ENCODE results near the gene PSMB9.
"Not testable (repeated sequence)": the region's sequence is repeated elsewhere in the genome, so short reads cannot be mapped to it uniquely, and the experiment has no call there.

The PSMB9 gene

DNA sequence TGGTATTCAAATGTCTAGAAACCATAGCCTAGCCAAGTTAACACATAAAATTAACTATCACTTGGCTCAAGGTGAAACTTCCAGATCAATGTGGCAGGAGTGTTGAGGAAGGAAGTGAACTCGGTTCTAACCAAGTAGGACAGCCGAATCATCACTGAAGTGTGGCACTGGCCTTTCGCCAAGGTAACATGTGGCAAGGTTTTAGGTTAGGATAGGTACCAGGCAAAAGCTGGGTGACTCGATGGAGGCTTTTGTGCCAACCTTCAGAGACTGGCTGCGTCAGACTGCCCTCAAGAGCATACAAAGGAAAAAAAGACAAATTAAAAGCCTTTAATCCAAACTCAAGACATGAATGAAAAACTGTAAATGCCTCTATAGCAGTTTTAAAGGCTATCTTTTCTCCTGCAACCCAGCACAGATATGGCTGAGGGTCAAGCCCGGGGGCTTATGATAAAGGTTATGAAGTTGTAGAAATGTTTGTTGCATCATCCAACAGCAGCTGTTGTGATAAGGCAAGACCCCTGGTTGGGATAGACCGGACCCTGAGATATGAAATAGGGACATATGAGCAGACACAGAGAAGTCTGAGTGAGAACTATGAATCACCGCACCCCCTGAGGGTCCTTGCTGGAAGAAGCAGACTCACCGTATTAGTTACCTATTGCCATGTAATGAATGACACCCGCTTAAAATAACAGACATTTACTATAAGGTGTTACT, 11.9 kb downstream of the PSMB9 start:
- peak overlapping the region; percentile 36 for H3K27ac Mint-ChIP-seq
- peaks cover 5% of the 10 kb centered on the region for H3K27me3 Mint-ChIP-seq (ENCODE audit: low read depth)
- H3K4me1 Mint-ChIP-seq (ENCODE audit: low read depth), result peaks cover 35% of the 10 kb centered on the region
- H3K36me3 Mint-ChIP-seq (ENCODE audit: low read depth), result peaks cover 19% of the 10 kb centered on the region
- no peaks in the 10 kb centered on the region for H3K9me3 Mint-ChIP-seq
- no peak overlapping the region for H3K4me3 Mint-ChIP-seq

DNA sequence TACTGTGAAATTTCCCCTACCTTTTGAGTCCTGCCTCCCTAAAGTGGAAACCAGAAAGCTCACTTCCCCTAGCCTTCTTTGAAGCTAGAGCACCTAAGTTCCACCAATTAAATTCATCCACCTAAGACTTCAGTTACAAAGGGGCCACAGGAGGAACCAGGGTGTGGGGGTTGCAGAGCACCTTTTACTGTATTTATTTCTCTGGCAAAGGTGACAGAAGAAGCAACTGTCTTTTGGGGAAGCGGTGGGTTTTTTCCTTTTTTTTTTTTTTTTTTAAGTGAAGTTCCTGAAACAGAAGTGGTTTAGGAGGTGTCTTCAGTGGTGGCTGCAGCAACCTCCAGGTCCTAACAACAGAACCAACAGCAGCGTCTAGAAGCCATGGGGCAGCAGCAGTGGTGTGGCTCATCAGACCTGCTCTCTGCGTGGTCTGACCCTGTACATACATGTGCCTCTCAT, 13.1 kb downstream of the PSMB9 start:
- H3K4me3 Mint-ChIP-seq, result peak overlapping the region; percentile 54
- H3K27me3 Mint-ChIP-seq (ENCODE audit: low read depth), result peaks cover 8% of the 10 kb centered on the region
- H3K9me3 Mint-ChIP-seq, result no peaks in the 10 kb centered on the region
- peak overlapping the region; percentile 93 for H3K27ac Mint-ChIP-seq
- H3K4me1 Mint-ChIP-seq (ENCODE audit: low read depth), result peaks cover 35% of the 10 kb centered on the region
- H3K36me3 Mint-ChIP-seq (ENCODE audit: low read depth), result peaks cover 12% of the 10 kb centered on the region

DNA sequence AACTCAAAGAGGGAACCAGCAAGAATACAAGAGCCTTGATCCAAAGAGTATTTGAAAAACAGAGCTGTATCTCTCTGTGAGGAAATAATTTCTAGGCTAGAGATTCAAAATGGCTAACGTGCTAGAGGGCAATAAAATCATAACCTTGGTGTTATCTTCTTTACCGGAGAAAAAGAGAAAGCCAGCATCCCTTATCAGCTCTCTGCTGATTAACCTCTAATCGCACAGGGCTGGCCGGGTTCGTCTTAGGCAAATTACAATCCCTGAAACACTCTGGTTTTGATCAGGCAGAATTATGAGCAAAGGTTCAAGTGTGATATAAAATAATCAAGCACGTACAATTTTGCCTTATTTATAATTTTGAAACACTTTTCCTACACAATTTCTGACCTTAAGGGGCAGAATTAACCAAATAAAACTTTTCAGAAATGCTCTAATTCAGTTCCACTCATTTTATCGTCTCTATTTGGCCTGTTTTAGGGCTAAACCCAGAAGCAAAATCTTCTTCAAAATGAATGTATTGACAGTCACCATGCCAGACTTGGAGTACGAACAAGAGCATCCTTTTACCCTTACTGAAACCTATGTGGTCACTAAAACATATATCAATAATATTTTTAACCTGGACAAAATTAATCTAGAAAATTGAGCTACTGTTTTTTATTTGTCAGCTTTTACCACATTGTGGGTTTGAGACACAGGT, 13.7 kb downstream of the PSMB9 start:
- peaks cover 10% of the 10 kb centered on the region for H3K36me3 Mint-ChIP-seq (ENCODE audit: low read depth)
- peaks cover 35% of the 10 kb centered on the region for H3K4me1 Mint-ChIP-seq (ENCODE audit: low read depth)
- no peaks in the 10 kb centered on the region for H3K9me3 Mint-ChIP-seq
- H3K27me3 Mint-ChIP-seq (ENCODE audit: low read depth), result peaks cover 8% of the 10 kb centered on the region
- H3K27ac Mint-ChIP-seq, result peak overlapping the region; percentile 93
- peak overlapping the region; percentile 15 for H3K4me3 Mint-ChIP-seq

DNA sequence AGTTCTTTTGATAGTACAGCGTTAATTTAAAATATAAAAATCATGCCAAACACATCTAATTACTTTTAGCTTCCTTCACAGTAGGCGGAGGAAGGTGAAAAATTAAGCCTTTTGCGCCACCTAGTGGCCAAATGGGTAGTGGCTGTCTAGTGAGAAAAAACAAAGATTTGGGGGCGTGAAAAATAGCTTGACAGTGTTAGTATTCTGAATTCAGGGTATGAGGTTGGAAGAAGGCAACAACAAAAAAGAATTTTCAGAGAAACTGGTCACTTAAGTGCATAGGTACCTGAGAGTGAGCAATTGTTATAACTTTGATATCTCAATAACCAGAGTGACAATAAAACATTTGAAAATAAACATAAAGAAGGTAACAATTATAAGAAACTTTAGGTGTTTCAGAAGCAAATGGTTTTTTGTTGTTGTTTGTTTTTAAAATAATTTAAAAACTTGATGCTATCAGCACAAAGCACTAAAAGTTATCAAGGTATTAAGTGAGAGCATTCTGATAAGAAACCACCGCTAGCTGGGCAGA, 14.3 kb downstream of the PSMB9 start:
- Mint-ChIP-seq H3K27ac (peak overlapping the region; percentile 93), H3K4me1 (ENCODE audit: low read depth) (peaks cover 31% of the 10 kb centered on the region), H3K4me3 (no peak overlapping the region), H3K27me3 (ENCODE audit: low read depth) (peaks cover 10% of the 10 kb centered on the region), H3K36me3 (ENCODE audit: low read depth) (peaks cover 8% of the 10 kb centered on the region), H3K9me3 (no peaks in the 10 kb centered on the region)

DNA sequence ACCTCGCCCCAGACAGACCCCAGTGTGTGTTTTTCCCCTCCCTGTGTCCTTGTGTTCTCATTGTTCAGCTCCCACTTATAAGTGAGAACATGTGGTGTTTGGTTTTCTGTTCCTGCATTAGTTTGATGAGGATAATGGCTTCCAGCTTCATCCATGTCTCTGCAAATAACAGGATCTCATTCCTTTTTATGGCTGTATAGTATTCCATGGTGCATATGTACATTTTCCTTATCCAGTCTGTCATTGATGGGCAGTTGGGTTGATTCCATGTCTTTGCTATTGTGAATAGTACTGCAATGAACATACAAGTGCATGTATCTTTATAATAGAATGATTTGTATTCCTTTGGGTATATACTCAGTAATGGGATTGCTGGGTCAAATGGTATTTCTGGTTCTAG, 20.0 kb downstream of the PSMB9 start:
- H3K4me3 Mint-ChIP-seq; H3K9me3 Mint-ChIP-seq; H3K27ac Mint-ChIP-seq; H3K4me1 Mint-ChIP-seq (ENCODE audit: low read depth): not testable (repeated sequence)
- peaks cover 17% of the 10 kb centered on the region for H3K27me3 Mint-ChIP-seq (ENCODE audit: low read depth)
- H3K36me3 Mint-ChIP-seq (ENCODE audit: low read depth), result peaks cover 12% of the 10 kb centered on the region

DNA sequence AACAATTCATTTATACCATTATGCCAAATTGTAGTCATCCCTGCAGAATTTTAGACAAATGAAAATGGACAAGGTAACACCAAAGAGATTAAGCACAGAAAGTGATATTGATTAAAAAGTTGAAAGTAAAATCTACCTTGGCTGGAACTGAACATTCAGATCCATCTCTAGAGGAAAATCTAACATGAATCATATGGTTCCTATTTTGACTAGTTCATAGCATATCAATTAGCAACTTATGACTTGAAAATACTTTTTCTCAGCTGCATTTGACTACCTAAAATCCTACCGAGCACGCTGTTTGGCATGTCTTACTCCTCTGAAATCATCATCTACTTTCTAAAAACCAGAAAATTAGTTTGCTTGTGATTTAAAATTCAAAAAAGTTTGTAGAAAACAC, 22.6 kb downstream of the PSMB9 start:
- peaks cover 9% of the 10 kb centered on the region for H3K27me3 Mint-ChIP-seq (ENCODE audit: low read depth)

DNA sequence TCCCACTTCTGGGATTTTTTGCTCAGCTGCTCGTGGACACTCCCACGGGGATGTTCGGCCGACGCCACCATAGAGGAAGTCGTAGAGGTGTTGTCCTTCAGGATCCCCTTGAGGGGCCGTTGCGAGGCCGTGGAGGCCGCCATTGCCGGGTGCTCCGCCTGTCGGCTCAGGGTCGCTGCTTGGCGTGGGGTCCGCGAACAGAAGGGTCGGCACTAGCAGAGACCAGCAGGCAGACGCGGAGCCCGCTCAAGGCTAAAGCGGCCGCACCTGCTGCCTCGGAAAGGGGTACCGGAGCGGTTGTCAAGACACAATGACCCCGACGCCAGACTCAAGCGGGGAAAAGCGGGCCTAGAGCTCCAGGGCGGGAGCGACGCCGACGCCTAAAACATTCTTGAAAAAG, 25.7 kb downstream of the PSMB9 start:
- no peak overlapping the region for H3K4me3 Mint-ChIP-seq
- H3K4me1 Mint-ChIP-seq (ENCODE audit: low read depth), result peaks cover 5% of the 10 kb centered on the region
- H3K36me3 Mint-ChIP-seq (ENCODE audit: low read depth), result peaks cover 19% of the 10 kb centered on the region
- H3K9me3 Mint-ChIP-seq, result no peaks in the 10 kb centered on the region
- H3K27me3 Mint-ChIP-seq (ENCODE audit: low read depth), result no peaks in the 10 kb centered on the region
- H3K27ac Mint-ChIP-seq, result no peak overlapping the region

More for the DNA sequence above, 22.6 kb downstream of the PSMB9 start:
- Mint-ChIP-seq H3K4me1 (ENCODE audit: low read depth) (peaks cover 3% of the 10 kb centered on the region), H3K4me3 (no peak overlapping the region), H3K36me3 (ENCODE audit: low read depth) (peaks cover 24% of the 10 kb centered on the region), H3K27ac (no peak overlapping the region), H3K9me3 (no peaks in the 10 kb centered on the region)

DNA sequence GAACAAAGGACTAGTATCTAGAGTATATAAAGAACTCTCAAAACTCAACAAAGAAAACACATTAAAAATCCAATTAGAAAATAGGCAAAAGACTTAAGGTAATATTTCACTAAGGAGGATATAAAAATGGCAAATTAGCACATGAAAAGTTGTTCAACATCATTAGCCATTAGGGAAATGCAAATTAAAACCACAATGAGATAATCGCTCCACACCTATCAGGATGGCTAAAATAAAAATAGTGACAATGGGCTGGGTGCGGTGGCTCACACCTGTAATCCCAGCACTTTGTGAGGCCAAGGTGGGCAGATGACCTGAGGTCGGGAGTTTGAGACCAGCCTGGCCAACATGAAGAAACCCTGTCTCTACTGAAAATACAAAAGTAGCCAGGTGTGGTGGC, 27.0 kb downstream of the PSMB9 start:
- H3K27me3 Mint-ChIP-seq (ENCODE audit: low read depth); H3K4me3 Mint-ChIP-seq; H3K4me1 Mint-ChIP-seq (ENCODE audit: low read depth); H3K27ac Mint-ChIP-seq; H3K9me3 Mint-ChIP-seq: not testable (repeated sequence)
- H3K36me3 Mint-ChIP-seq (ENCODE audit: low read depth), result peaks cover 19% of the 10 kb centered on the region

DNA sequence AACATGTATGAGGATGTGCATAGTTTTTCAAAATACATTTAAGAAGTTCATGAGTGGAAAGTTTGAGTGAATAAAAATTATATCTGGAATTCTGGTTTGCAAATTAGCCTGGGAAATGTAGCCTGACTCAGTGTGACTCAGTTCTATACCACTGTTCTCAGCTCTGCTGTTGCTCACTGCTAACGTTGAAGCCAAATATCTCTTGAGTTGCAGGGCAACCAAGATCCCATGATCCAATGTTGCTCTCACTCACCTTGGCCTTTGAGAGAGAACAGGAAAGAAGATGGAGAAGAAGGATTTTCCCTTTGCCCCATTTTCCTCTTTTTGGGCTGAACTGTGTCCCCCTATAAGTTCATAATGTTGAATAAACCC, 28.9 kb downstream of the PSMB9 start:
- no peak overlapping the region for H3K27ac Mint-ChIP-seq
- peaks cover 4% of the 10 kb centered on the region for H3K27me3 Mint-ChIP-seq (ENCODE audit: low read depth)
- no peaks in the 10 kb centered on the region for H3K9me3 Mint-ChIP-seq
- H3K4me1 Mint-ChIP-seq (ENCODE audit: low read depth), result peaks cover 6% of the 10 kb centered on the region
- H3K36me3 Mint-ChIP-seq (ENCODE audit: low read depth), result peaks cover 17% of the 10 kb centered on the region
- no peak overlapping the region for H3K4me3 Mint-ChIP-seq

DNA sequence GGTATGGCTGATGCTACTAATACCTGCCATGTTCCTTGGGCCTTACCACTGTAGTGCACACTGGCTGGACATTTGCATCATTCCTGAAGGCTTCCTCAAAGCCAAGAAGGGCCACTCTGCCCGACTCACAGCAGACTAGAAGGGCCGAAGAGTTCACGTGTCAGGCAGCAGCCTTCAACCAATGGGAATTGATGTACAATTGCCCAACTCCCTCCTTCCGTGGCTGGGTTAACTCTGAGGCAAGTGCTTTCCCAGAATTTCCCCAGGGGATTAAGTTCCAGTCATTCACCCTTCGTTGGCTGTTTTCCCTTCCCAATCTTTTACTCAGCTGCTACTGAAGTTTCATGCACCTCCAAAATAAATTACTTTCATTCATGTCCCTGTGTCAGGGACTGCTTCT, 29.8 kb downstream of the PSMB9 start:
- Mint-ChIP-seq H3K4me3 (no peak overlapping the region), H3K36me3 (ENCODE audit: low read depth) (peaks cover 17% of the 10 kb centered on the region), H3K27me3 (ENCODE audit: low read depth) (peaks cover 7% of the 10 kb centered on the region), H3K4me1 (ENCODE audit: low read depth) (peaks cover 6% of the 10 kb centered on the region), H3K9me3 (no peaks in the 10 kb centered on the region), H3K27ac (no peak overlapping the region)

DNA sequence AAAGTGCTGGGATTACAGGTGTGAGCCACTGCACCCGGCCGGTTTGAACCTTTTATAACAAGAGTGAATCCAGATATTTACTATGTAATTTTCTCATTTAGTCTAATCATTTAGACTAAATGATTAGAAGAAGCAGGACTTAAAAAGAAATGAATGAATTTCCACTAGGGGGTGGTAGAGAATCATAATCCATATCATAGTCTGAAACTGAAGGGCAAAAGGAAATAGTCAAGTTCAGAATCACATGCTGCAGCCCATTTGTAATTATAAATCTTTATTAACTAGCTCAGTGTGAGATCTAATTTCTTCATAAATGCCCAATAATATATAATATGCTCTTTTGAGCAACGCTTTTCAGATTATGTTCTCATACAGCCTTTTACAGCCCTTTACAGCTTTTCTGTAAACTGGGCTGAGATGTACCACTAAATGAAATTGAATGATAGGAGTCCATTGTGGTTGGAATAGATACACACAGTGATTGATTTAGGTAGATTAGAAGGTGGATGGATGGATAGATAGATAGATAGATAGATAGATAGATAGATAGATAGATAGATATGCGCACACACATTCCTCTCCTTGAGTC, 31.8 kb downstream of the PSMB9 start:
- peaks cover 18% of the 10 kb centered on the region for H3K27me3 Mint-ChIP-seq (ENCODE audit: low read depth)
- H3K27ac Mint-ChIP-seq, result no peak overlapping the region
- H3K36me3 Mint-ChIP-seq (ENCODE audit: low read depth), result peaks cover 6% of the 10 kb centered on the region
- H3K9me3 Mint-ChIP-seq, result no peaks in the 10 kb centered on the region
- H3K4me1 Mint-ChIP-seq (ENCODE audit: low read depth), result peaks cover 3% of the 10 kb centered on the region
- H3K4me3 Mint-ChIP-seq, result no peak overlapping the region

DNA sequence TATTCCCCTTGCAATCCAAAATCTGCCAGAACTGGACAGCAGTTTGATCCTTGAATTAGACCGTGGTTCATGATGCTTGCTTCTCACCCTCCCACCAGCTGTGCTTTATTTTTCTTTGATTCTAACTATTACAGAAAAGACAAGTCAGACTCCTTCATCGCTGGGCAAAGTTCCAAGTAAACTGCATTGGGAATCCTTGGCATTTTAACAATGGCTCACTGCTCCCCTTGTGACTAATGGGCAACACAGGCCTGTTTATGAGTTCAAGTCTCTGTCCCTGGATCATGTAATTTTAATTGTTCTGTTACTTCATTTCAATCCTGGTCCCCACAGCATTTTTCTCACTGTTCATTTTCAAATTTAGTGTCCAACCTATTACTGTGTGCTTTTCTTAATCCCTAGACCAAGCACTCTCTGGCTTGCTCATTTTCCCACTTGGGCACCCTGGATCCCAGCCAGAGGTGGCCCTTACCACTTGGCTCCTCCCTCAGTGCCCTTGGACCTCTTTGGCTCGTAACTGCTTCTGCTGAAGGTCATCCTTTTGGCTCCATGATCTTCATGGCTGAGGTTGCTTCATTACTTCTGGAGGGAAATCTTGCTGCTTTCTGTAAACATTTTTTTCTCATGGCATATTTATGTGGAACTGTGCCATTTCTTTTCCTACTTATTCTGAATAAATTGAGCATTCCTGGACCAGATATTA, 32.8 kb downstream of the PSMB9 start:
- Mint-ChIP-seq H3K4me3 (no peak overlapping the region), H3K4me1 (ENCODE audit: low read depth) (peaks cover 3% of the 10 kb centered on the region), H3K9me3 (no peaks in the 10 kb centered on the region), H3K27me3 (ENCODE audit: low read depth) (peaks cover 23% of the 10 kb centered on the region), H3K36me3 (ENCODE audit: low read depth) (peaks cover 2% of the 10 kb centered on the region), H3K27ac (no peak overlapping the region)

DNA sequence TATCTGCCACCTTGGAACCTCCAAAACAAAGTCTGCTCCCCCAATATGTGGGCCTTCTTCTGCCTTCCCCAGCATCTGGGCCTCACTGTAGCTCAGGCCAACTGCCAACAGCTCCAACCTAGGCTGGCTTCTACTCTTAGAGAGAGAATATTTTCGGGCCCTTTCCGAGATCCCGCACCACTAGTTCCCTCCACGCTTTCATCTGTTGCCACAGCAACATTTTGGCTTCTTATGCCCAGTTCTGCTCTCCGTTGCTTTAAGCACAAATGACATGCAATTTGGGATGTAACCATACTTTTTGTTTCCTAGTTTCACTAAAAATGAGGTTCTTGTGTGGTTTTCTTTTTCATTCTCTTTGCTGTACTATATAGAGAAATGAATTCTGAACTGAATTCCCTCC, 33.6 kb downstream of the PSMB9 start:
- Mint-ChIP-seq H3K9me3 (no peaks in the 10 kb centered on the region), H3K27ac (no peak overlapping the region), H3K4me3 (no peak overlapping the region), H3K27me3 (ENCODE audit: low read depth) (peaks cover 23% of the 10 kb centered on the region), H3K4me1 (ENCODE audit: low read depth) (peaks cover 1% of the 10 kb centered on the region), H3K36me3 (ENCODE audit: low read depth) (peaks cover 1% of the 10 kb centered on the region)

DNA sequence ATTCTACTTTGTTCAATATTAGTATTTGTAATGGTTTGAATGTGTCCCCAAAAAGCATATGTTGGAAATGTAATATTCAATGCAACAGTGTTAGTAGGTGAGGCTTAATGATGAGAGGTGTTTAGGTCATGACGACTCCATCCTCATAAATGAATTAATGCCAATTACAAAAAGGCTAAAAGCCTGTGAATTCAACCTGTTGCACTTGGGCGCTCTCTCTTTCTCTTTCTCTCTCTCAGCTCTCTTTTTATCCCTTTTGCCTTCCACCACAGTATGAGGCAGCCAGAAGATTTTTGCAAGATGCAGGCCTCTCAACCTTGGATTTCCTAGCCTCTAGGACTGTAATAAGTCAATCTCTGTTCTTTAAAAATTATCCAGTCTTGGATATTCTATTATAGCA, 34.6 kb downstream of the PSMB9 start:
- H3K9me3 Mint-ChIP-seq, result no peaks in the 10 kb centered on the region
- peaks cover 23% of the 10 kb centered on the region for H3K27me3 Mint-ChIP-seq (ENCODE audit: low read depth)
- no peak overlapping the region for H3K4me3 Mint-ChIP-seq
- H3K27ac Mint-ChIP-seq, result no peak overlapping the region
- peaks cover 5% of the 10 kb centered on the region for H3K4me1 Mint-ChIP-seq (ENCODE audit: low read depth)
- H3K36me3 Mint-ChIP-seq (ENCODE audit: low read depth), result peaks cover 3% of the 10 kb centered on the region
